H1 (cell line): ENCODE measurements around the gene KCNH8.

Source experiments
- EP300 ChIP-seq, 2 experiments: IDR thresholded peaks; 1 replicate in 1 of 2; 2 replicates in 1 of 2; pipeline ENCODE4 v1.6.1; 2011 to 2012; ENCODE audit warnings: low read depth in 2 of 2, low read length in 2 of 2, mild to moderate bottlenecking in 2 of 2, borderline replicate concordance in 1 of 2, inconsistent platforms in 1 of 2, moderate library complexity in 1 of 2
- GABPA ChIP-seq: IDR thresholded peaks from 2 replicates; pipeline ENCODE4 v1.6.1; 2011; ENCODE audit warnings: mild to moderate bottlenecking, low read length, moderate library complexity, borderline replicate concordance; ENCODE audit not compliant: insufficient read depth
- NRF1 ChIP-seq: IDR thresholded peaks from 2 replicates; pipeline ENCODE4 v1.6.1; 2011; ENCODE audit warnings: mild to moderate bottlenecking, low read depth, low read length, improper control_type of control experiment
- POLR2AphosphoS5 ChIP-seq: IDR thresholded peaks from 2 replicates; pipeline ENCODE4 v1.6.1; 2011; ENCODE audit warnings: low read depth, low read length
- RAD21 ChIP-seq, 2 experiments: IDR thresholded peaks in 1 of 2; conservative IDR thresholded peaks in 1 of 2; 2 replicates each; pipeline ENCODE4 v1.6.1; 2011; ENCODE audit warnings: low read depth in 2 of 2, low read length in 2 of 2, improper control_type of control experiment in 1 of 2, inconsistent platforms in 1 of 2, mild to moderate bottlenecking in 1 of 2, moderate library complexity in 1 of 2
- ZNF274 ChIP-seq: IDR thresholded peaks from 2 replicates; pipeline ENCODE4 v1.7.0; 2012; ENCODE audit warnings: low read length, borderline replicate concordance; ENCODE audit errors: extremely low read depth
- TF ChIP-seq, protein P1 (sequence below), 3 experiments: IDR thresholded peaks; 1 replicate in 2 of 3; 2 replicates in 1 of 3; pipeline versions ENCODE4 v1.5.1 to v1.6.1; 2011; ENCODE audit warnings: low read length in 3 of 3, mild to moderate bottlenecking in 3 of 3, inconsistent platforms in 2 of 3, low read depth in 1 of 3, moderate library complexity in 1 of 3; ENCODE audit not compliant: insufficient read depth in 1 of 3; ENCODE audit errors: control extremely low read depth in 1 of 3
- TF ChIP-seq, protein P2 (sequence below): IDR thresholded peaks from 2 replicates; pipeline ENCODE4 v1.6.1; 2012; ENCODE audit warnings: inconsistent platforms
- TF ChIP-seq, protein P3 (sequence below): IDR thresholded peaks from 2 replicates; pipeline ENCODE4 v1.6.1; 2011; ENCODE audit warnings: low read depth, mild to moderate bottlenecking, low read length; ENCODE audit not compliant: insufficient read depth
- TF ChIP-seq, protein P4 (sequence below): fragments of 300-600 bp; sonication (generic); IDR thresholded peaks from 2 replicates; pipeline ENCODE4 v1.7.1; 2012; ENCODE audit warnings: low read length, moderate library complexity, mild to moderate bottlenecking, inconsistent platforms; ENCODE audit not compliant: insufficient replicate concordance

DNA sequence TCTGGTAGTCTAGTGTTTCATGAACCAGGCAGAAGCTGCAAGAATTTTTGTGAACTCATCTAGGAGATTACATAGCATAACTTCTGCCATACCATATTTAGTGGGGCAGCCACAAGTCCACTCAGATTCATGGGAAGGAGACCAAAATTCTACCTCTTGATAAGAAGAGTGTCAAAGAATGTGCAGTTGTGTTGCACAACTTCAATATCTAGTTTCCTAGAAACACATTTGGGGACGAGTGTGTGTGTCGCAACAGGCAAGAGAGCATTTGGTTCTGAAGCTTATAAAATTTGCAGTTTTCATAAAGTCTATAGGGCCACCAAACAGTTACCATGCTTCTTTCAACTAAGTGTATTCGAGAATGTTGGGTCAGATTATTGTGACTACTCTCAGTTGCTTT, 115.3 kb downstream of the KCNH8 start:
- TF ChIP-seq GABPA (no peak), NRF1 (no peak), ZNF274 (no peak), EP300 (IDR thresholded peaks at IDR 0.05; ENCODE audit: borderline replicate concordance in 1 of 2, low read depth in 2 of 2, low read length in 2 of 2) (no peak), POLR2AphosphoS5 (no peak), RAD21 (IDR thresholded peaks at IDR 0.05 in 1 of 2, conservative IDR thresholded peaks at IDR 0.05 in 1 of 2; ENCODE audit: low read depth in 2 of 2, low read length in 2 of 2) (no peak)
- TF ChIP-seq, protein P1, sequence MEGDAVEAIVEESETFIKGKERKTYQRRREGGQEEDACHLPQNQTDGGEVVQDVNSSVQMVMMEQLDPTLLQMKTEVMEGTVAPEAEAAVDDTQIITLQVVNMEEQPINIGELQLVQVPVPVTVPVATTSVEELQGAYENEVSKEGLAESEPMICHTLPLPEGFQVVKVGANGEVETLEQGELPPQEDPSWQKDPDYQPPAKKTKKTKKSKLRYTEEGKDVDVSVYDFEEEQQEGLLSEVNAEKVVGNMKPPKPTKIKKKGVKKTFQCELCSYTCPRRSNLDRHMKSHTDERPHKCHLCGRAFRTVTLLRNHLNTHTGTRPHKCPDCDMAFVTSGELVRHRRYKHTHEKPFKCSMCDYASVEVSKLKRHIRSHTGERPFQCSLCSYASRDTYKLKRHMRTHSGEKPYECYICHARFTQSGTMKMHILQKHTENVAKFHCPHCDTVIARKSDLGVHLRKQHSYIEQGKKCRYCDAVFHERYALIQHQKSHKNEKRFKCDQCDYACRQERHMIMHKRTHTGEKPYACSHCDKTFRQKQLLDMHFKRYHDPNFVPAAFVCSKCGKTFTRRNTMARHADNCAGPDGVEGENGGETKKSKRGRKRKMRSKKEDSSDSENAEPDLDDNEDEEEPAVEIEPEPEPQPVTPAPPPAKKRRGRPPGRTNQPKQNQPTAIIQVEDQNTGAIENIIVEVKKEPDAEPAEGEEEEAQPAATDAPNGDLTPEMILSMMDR (IDR thresholded peaks at IDR 0.05; ENCODE audit: control extremely low read depth in 1 of 3, insufficient read depth in 1 of 3, low read depth in 1 of 3, low read length in 3 of 3): no peak
- TF ChIP-seq, protein P2, sequence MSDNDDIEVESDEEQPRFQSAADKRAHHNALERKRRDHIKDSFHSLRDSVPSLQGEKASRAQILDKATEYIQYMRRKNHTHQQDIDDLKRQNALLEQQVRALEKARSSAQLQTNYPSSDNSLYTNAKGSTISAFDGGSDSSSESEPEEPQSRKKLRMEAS: no peak
- TF ChIP-seq, protein P3, sequence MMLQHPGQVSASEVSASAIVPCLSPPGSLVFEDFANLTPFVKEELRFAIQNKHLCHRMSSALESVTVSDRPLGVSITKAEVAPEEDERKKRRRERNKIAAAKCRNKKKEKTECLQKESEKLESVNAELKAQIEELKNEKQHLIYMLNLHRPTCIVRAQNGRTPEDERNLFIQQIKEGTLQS: no peak
- TF ChIP-seq, protein P4, sequence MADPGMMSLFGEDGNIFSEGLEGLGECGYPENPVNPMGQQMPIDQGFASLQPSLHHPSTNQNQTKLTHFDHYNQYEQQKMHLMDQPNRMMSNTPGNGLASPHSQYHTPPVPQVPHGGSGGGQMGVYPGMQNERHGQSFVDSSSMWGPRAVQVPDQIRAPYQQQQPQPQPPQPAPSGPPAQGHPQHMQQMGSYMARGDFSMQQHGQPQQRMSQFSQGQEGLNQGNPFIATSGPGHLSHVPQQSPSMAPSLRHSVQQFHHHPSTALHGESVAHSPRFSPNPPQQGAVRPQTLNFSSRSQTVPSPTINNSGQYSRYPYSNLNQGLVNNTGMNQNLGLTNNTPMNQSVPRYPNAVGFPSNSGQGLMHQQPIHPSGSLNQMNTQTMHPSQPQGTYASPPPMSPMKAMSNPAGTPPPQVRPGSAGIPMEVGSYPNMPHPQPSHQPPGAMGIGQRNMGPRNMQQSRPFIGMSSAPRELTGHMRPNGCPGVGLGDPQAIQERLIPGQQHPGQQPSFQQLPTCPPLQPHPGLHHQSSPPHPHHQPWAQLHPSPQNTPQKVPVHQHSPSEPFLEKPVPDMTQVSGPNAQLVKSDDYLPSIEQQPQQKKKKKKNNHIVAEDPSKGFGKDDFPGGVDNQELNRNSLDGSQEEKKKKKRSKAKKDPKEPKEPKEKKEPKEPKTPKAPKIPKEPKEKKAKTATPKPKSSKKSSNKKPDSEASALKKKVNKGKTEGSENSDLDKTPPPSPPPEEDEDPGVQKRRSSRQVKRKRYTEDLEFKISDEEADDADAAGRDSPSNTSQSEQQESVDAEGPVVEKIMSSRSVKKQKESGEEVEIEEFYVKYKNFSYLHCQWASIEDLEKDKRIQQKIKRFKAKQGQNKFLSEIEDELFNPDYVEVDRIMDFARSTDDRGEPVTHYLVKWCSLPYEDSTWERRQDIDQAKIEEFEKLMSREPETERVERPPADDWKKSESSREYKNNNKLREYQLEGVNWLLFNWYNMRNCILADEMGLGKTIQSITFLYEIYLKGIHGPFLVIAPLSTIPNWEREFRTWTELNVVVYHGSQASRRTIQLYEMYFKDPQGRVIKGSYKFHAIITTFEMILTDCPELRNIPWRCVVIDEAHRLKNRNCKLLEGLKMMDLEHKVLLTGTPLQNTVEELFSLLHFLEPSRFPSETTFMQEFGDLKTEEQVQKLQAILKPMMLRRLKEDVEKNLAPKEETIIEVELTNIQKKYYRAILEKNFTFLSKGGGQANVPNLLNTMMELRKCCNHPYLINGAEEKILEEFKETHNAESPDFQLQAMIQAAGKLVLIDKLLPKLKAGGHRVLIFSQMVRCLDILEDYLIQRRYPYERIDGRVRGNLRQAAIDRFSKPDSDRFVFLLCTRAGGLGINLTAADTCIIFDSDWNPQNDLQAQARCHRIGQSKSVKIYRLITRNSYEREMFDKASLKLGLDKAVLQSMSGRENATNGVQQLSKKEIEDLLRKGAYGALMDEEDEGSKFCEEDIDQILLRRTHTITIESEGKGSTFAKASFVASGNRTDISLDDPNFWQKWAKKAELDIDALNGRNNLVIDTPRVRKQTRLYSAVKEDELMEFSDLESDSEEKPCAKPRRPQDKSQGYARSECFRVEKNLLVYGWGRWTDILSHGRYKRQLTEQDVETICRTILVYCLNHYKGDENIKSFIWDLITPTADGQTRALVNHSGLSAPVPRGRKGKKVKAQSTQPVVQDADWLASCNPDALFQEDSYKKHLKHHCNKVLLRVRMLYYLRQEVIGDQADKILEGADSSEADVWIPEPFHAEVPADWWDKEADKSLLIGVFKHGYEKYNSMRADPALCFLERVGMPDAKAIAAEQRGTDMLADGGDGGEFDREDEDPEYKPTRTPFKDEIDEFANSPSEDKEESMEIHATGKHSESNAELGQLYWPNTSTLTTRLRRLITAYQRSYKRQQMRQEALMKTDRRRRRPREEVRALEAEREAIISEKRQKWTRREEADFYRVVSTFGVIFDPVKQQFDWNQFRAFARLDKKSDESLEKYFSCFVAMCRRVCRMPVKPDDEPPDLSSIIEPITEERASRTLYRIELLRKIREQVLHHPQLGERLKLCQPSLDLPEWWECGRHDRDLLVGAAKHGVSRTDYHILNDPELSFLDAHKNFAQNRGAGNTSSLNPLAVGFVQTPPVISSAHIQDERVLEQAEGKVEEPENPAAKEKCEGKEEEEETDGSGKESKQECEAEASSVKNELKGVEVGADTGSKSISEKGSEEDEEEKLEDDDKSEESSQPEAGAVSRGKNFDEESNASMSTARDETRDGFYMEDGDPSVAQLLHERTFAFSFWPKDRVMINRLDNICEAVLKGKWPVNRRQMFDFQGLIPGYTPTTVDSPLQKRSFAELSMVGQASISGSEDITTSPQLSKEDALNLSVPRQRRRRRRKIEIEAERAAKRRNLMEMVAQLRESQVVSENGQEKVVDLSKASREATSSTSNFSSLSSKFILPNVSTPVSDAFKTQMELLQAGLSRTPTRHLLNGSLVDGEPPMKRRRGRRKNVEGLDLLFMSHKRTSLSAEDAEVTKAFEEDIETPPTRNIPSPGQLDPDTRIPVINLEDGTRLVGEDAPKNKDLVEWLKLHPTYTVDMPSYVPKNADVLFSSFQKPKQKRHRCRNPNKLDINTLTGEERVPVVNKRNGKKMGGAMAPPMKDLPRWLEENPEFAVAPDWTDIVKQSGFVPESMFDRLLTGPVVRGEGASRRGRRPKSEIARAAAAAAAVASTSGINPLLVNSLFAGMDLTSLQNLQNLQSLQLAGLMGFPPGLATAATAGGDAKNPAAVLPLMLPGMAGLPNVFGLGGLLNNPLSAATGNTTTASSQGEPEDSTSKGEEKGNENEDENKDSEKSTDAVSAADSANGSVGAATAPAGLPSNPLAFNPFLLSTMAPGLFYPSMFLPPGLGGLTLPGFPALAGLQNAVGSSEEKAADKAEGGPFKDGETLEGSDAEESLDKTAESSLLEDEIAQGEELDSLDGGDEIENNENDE: no peak
